ENCODE measurements around the gene MTMR3.
"Not testable (repeated sequence)": the region's sequence is repeated elsewhere in the genome, so short reads cannot be mapped to it uniquely, and the experiment has no call there.

MTMR3 gene

DNA sequence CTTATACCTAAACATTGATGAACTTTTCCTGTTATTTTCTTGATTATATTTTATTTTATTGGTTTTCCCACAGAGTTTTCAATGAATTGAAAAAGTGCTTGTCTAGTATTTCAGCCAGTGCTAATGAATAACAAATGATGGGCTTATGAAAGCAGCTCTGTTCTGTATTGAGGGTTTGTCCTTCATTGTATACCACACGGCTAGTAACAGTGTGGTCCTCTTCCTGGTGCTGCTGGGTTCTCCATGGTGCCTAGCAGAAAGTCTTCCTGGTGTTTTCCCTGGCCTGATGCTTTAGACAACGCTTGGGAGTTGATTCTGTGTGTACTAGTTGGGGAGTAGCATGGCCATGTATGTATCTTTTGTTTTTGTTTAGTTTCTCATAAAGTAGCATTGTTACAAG is 89.1 kb downstream of the MTMR3 start:
- DNase-seq: no peak

DNA sequence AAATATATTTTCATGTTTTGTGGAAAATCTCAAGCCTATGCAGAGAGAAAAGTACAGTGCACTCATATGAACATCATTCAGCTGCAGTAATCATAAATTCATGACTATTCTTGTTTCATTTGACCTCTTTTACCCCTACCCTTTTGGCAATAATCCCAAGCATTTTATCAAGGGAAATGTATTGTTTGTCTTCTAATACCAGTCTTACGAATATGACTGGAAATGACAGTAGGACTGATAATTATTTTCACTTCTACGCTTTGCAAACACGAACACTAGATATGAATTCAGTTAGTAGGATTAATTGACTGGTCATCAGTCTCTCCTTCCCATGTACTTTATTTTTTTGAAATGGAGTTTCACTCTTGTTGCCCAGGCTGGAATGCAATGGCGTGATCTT is 90.3 kb downstream of the MTMR3 start:
- no peak for DNase-seq

DNA sequence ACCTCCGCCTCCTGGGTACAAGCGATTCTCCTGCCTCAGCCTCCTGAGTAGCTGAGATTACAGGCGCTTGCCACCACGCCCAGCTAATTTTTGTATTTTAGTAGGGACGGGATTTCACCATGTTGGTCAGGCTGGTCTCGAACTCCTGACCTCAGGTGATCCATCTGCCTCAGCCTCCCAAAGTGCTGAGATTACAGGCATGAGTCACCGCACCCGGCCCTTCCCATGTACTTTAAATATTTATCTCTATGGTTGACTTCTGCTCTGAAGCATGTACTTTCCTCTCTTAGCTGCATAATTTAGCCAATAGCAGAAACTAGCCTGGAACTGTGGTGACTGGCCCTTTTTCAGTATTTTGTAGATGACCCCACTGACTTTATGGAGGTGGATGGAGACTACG is 90.7 kb downstream of the MTMR3 start:
- DNase-seq: not testable (repeated sequence)

DNA sequence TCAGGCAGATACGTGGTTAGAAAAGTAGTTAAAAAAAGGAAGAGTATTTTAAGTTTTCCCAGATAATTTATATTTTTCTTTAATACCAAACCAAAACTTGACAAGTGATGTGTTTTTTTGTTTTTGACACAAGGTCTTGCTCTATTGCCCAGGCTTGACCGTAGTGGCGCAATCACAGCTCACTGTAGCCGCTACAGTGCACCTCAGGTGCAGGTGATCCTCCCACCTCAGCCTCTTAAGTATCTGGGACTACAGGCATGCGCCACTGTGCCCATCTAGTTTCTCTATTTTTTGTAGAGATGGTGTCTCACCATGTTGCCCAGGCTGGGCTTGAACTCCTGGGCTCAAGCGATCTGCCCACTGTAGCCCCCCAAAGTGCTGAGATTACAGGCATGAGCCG is 92.5 kb downstream of the MTMR3 start:
- no peak for DNase-seq

DNA sequence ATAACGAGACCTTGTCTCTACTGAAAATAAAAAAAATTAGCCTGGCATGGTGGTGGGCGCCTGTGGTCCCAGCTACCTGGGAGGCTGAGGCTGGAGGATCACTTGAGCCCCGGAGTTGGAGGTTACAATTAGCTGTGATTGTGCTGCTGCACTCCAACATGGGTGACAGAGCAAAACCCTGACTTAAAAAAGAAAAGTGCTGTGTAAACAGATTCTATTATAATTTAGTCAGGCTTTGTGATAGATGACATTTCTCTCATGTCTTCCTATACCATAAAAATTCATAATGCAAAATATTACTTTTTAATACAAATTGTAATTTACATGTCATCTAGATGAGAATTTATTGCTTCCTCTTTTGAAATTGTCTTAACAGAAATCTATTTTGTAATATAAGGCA is 94.1 kb downstream of the MTMR3 start:
- DNase-seq: no peak

DNA sequence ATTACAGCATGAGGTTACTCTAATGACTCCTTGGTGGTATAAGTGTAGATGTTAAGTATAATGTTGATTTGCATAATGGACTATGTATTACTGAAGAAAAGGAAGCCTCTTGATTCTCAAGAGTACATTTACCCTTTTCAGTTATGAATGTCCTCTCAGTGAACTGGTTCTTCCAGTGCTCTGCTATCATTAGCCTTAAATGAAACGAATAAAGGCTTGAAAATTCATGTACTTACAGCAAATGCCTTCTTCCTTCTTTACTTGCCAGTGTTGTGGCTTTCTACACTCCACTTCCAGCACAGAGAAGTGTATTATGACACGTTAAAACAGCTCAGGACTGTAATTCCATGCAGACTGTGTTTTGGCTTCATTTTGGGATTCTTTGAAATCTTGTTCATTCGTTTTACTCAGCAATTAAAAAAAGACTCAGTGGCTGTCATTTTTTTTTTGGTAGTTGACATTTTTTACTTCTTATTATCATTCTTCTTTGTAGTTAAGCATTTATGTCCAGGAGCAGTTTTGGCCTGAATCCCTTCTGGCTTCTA is 96.9 kb downstream of the MTMR3 start:
- DNase-seq: peak; percentile 96

DNA sequence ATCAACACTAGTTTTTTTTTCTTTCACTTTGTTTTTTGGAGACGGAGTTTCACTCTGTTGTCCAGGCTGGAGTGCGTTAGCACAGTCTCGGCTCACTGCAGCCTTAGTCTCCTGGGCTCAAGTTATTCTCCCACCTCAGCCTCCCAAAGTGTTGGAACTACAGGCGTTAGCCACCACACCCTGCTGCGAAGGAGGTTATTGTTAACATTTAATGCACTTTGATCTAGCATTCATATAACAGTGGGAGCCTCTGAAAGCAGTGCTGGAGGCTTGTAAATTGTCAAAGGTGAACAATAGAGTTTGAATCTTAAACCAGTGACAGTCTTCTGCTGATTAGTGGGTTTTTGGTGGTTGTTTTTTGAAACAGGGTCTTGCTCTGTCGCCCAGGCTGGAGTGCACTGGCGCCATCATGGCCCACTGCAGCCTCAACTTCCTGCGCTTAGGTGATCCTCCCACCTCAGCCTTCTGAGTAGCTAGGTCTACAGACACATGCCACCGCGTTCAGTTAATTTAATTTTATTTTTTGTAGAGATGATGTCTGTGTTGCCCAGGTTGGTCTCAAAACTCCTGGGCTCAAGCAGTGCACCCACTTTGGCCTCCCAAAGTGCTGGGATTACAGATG is 100.4 kb downstream of the MTMR3 start:
- DNase-seq: no peak

DNA sequence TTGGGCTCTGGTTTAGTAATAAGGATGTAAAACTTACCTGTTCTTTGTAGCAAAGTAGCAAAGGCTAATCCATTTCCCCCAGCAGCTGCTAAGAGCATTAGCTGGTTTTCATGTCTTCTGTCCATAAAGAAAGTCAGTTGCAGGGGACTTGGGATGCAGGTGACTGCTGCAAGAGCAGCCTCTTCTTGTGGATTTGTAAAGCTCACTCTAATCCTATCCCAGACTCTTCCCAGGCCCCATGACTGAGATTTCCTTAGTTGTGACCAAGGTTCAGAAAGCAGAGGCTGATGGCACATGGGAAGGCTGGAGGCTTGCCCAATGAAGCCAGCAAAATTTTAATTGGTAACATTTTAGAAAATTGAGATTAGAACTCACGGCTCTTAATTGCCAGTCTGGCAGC is 102.9 kb downstream of the MTMR3 start:
- no peak for DNase-seq

DNA sequence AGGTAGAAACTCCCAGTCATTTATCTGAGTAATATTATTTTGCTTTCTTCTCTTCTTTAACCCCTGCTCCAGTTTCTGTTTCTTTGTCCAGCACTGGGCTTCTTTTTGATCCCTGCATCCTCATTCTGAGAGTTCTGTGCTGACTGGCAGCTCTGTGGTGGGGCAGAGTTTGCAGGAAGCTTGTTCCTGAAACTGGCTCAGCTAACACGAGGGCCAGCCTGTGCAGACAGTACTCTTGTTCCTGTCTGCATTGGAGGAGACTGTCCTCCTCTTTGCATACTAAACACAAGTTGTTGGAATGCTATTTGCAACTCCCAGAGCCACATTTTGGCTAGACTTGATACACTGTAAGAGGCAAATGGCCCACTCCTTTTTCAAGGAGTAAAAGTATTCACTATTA is 104.2 kb downstream of the MTMR3 start:
- no peak for DNase-seq

DNA sequence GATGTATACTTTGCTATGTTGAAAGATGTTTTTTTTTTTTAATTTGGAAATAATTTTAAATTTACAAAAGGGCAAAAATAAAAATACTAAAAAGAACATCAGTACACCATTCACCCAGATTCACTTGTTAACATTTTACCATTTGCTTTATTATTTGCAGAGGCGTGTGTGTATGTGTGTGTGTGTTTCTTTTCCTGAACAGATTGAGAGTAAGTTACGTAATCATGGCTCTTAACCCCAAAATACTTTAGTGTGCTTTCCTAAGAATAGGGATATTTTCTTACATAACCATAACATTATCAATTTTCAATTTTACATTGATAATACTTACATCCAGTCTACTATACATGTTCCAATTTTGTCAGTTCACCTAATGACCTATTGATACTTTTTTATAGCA is 105.7 kb downstream of the MTMR3 start:
- no peak for DNase-seq

DNA sequence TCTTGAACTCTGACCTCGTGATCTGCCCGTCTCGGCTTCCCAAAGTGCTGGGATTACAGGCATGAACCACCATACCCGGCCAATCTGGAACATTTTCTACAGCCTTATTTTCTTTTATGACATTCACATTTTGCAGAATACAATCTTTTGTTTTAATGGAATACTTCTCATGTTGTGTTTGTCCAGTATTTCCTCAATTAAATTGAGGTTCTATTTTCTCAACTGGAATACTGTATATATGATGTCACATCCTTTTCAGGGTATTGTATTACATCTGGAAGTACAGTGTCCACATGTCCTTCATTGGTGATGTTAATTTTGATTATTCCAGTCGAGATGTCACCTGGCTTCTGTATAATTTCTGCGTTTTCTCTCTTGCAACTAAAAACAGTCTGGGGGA is 106.5 kb downstream of the MTMR3 start:
- DNase-seq: no peak

DNA sequence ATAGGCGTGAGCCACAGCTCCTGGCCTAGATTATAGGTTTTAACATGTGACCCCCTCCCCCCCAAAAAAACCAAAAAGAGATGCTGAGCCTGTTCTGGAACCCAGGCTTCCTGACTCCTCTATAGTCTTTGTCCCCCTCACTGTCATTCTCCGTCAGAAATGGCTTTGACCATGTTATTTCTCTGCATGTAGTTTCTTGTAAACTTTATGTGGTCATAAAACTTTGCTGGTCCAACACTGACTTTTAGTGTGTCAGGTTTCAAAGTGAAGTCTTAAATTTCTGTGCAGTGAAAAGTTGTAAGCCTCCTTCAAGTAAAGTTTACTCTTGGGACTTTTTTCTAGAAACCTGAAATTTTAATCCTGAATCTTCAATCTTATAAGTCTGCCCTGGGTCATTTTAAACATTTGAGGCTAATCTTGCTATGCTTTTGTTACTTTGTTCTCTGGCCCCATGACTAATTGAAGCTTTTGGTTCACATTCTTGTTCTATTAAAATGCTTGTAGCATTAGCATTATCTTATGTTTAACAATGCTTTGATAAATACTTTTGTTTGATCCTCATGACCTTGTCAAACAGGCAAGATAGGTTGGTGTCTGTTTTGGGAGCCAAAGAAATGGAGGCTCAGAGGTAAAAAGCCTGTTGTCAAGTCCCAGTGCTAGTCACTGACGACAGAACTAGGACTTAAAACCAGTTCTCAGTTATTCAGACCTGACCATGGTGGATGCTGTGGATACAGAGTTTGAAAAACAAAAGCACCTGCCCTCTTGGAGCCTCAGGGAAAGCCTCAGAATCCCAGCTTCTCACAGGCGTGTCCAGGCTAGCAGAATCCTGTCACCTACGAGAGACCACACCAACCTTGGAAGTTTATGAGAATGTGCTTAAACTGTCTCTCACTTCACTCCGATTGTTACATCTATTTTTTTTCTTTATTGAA is 109.6 kb downstream of the MTMR3 start:
- DNase-seq: no peak

DNA sequence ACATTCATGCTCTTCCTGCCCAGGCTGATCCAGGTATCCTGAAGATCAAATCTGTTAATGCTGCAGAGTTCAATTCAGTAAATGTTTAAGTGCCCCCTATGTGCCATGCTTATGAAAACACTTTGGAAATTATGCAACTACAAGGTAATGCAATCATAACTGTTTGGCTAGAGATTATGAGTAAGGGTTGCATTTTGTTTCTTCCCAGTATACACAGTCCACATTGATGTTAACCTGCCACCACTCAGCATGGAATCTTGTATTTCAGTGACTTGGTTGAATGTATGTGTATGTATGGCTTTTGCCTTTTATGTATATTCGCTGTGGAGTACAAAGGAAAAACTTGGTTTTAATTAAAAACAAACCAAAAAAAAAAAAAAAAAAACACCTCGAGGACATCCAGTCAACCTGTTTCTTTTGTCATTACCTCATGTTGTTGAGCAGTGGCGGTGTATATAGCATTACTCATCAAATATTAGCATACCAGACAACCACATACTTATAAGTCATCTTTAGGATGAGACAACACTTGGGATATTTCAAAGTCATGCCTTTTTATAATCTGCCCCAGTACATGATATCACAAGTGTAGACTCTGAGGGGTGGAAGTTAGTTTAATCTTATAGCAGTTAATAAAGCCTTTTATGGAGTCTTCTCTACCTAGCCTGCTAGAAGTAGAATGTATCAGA is 111.2 kb downstream of the MTMR3 start:
- no peak for DNase-seq

DNA sequence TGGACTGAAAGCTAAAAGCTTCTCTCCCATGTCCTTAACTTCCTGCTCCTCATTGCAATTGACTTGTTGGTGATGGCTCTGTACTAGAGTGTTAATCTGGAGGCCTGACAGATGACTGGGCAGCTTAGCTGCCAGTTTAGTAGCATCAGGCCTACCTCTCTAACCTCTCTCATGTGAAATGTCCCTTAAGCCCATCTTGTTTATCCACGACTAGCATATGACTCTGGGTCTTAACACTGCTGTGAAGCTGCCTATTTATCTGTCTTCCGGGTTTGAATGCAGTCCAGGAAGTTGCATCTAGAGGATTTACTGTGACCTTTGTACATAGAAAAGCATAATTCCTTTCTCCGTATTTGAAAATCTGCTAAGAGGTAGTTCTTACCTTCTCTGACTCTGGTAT is 112.0 kb downstream of the MTMR3 start:
- no peak for DNase-seq

DNA sequence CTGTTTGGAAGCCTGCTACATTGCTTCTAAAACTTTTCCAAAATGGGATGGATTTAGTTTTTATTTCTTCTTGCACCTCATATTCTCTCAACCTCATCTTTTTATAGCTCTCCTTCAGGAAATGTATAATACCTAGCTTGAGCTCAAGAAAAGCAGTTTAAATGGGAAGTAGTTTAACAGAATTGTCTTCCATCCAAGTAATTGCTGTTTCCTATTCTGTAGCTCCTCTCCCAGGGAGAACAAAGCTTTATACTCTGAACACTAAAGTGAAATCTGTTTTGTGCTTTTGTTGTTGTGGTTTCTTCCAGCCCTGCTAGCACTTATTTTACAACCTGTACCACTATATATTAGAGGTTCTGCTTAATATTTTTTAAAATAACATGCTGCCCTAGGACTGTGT is 114.1 kb downstream of the MTMR3 start:
- no peak for DNase-seq

DNA sequence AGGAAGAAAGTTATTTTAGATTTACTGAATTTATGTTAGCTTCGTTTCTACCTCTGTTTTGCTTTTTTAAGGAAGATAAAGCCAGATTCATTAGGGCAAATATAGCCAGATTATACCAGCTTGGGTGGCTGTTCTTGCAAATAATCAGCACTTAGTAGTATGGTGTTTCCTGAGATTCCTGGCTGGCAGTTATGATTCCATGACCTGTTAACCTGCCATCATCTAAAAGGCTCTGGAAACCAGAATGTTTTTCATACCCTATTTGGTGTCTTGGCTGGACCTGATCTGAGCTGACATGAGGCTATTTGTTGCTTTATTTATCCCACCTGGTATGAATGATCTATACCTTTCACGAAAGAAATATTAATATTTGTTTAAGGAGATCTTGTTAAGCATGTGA is 114.5 kb downstream of the MTMR3 start:
- no peak for DNase-seq

DNA sequence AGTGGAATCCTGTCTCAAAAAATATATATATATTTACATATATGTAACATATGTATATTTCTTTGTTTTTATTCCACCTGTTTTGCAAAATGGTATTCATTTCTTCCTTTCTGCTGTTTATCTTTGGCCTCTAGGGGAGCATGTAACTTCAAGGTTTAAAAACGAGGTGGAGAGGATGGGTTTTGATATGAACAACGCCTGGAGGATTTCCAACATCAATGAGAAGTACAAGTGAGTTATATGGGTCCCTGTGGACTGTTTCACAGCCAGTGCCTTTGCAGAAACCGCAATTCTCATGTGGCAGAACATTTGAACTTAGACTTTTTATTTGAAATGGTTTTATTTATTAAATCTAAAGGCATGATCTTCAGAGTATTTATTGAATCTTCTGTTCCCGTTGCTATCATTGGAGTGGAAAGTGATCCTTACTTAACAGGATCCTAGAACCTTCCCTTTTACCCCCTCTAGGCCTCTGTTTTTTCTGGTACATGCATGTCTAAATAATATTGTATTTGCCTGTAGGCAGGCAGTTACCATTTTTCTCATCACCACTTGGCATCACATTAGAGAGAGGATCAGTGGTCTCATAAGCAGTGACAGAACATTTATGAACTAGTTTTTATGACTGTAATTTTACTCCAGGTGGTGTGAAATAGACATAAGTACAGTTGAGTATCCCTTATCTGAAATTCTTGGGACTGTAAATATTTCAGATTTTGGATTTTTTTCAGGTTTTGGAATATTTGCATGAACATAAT is 115.8 kb downstream of the MTMR3 start:
- no peak for DNase-seq

DNA sequence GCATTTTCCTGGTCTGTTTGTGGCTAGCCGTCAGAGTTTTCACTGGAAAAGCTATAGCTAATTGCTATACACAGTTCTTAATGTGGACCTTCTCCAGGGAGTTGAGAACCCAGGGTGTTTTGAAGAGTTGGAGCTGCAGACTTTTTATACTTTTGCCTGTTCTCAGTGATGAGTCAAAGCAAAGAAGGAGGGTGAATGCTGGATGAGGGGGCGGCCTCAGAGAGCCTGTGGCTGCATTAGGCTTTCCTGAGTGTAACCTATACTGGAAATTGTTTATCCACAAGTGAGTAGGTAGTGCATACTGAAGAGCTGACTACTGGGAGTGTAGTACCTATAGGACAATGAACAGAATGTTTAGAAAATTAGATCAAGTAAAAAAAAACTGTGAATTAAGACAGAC is 117.6 kb downstream of the MTMR3 start:
- no peak for DNase-seq

DNA sequence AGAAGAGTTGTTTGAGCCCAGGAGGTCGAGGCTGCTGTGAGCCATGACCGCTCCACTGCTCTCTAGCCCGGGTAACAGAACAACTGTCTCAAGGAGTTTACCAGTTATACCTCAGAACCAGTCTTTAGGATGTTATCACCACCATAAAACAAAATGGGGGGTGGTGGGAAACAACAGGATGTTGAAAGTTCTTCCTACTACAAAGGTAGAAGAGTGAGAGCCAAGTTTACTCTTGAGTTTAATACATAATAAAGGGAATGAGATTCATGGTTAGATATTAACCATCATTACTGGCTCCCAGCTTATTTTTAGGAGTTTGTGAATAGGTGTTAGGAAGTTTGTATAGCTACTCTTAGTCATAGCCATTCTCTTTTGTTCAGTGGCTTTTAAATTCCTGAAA is 118.5 kb downstream of the MTMR3 start:
- DNase-seq: no peak

DNA sequence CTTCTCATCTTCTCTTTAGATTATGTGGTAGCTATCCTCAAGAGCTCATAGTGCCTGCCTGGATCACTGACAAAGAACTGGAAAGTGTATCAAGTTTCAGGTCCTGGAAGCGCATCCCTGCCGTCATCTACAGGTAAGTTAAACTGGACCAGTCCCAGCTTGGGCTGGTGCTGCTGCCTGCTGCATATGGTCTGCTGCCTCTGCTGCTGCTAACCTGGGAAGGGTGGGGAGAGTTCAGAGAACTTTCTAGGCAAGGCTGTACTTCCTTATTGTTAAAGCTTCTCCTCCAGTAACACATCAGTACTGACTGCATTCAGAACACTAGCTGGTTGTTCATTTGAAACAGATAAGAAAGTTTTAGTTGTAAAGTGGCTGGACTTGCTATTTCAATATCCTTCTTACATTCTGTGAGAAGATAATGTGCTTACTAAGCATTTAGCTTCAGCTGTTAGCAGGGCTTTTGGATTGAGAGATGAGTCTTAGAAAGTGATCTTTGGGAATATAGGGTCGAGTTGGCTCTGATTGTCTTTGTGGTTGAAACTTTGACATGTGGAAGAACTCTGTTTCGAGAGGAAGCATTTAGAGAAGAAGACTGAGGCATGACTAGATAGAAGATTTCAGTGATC is 120.0 kb downstream of the MTMR3 start:
- DNase-seq: no peak

DNA sequence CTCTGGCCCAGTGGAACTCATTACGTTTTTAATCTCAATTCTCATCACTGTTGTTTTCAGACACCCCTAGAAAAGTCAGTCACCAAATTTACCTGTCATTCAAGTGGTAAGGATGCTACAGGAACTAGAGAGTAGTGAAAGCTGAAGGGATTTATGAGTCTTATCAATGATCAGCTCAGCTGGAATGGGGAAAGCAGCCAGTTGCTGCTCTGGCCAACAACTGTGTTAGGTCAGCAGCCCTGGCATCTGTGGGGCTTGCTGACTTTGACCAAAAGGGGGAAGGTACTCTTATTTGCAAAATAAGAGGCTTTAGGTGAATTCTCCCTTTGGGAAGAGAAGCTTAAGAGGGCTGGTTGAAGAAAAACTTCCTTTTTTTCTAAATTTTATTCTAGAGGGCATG is 121.1 kb downstream of the MTMR3 start:
- DNase-seq: no peak

DNA sequence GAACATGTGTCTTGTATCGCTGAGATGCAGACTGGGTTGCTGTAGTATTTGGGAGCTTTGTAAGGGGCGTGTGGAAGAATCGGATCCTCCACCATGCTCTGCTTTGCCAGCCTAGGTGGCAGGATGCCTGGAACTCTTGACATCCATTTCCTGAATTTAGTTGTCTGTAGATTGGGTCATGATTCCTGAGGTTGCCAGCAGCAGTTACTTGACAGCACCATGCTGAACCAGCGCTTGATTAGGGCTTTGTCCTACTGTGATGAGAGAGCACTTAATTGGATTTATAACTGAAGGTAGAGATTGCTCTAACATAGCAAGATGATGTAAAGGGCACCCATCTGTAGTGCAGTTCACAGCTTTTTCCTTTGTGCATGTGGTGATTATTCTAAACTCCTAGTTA is 121.7 kb downstream of the MTMR3 start:
- no peak for DNase-seq

All from NCI-H1436 treated with DMSO at 0.1 percent for 48 hours (cell line).